GM23338 (cell line): ENCODE measurements around the gene PLAAT2. TPM values are rescaled to one million over a fixed set of nuclear protein-coding genes. Genes with fewer than 3 reads are reported as not detected.

ENCODE experiments used
- ATAC-seq: fragments of 200-7000 bp; cut with Tn5 transposase; 3 replicates; pipeline ENCODE4 v1.9.1; 2020
- DNase-seq: peaks from one replicate; pipeline ENCODE4 v3.0.0-alpha.2; 2015; ENCODE audit warnings: low spot score
- H2AFZ ChIP-seq: fragments of 200-600 bp; sonication (generic); 2 replicates; pipeline ENCODE4 v1.8.0; 2016; ENCODE audit warnings: antibody characterized with exemption, mild to moderate bottlenecking, moderate library complexity
- H3F3A ChIP-seq: fragments of 200-600 bp; sonication (generic); replicated peaks from 2 replicates; pipeline ENCODE4 v1.8.0; 2017; ENCODE audit warnings: antibody characterized with exemption, mixed run types, low read depth
- H3K27ac ChIP-seq: fragments of 200-600 bp; sonication (generic); 2 replicates; pipeline ENCODE4 v1.6.1; 2016; ENCODE audit warnings: low read depth
- H3K27me3 ChIP-seq: fragments of 200-600 bp; sonication (generic); 2 replicates; pipeline ENCODE4 v1.8.0; 2016; ENCODE audit warnings: mild to moderate bottlenecking, mixed run types, moderate library complexity; ENCODE audit not compliant: insufficient read depth
- H3K36me3 ChIP-seq: fragments of 200-600 bp; sonication (generic); 2 replicates; pipeline ENCODE4 v1.8.0; 2016; ENCODE audit warnings: mild to moderate bottlenecking; ENCODE audit not compliant: insufficient read depth
- H3K4me1 ChIP-seq: fragments of 200-600 bp; sonication (generic); 2 replicates; pipeline ENCODE4 v1.8.0; 2016; ENCODE audit warnings: mild to moderate bottlenecking, moderate library complexity; ENCODE audit not compliant: insufficient read depth
- H3K4me2 ChIP-seq: fragments of 200-600 bp; sonication (generic); 2 replicates; pipeline ENCODE4 v1.7.1; 2017; ENCODE audit warnings: mixed run types
- H3K4me3 ChIP-seq: fragments of 200-600 bp; sonication (generic); 2 replicates; pipeline ENCODE4 v1.6.1; 2016; ENCODE audit warnings: mixed run types
- H3K79me2 ChIP-seq: fragments of 200-600 bp; sonication (generic); replicated peaks from 2 replicates; pipeline ENCODE4 v1.8.0; 2017; ENCODE audit warnings: mild to moderate bottlenecking; ENCODE audit not compliant: insufficient read depth
- H3K9me2 ChIP-seq: fragments of 200-600 bp; sonication (generic); 2 replicates; pipeline ENCODE4 v1.8.0; 2017; ENCODE audit not compliant: insufficient read depth
- H4K20me1 ChIP-seq: fragments of 200-600 bp; sonication (generic); replicated peaks from 2 replicates; pipeline ENCODE4 v1.8.0; 2017; ENCODE audit warnings: mild to moderate bottlenecking; ENCODE audit not compliant: insufficient read depth
- H3K27ac Mint-ChIP-seq: 2 replicates; pipeline ENCODE4 v1.8.0; 2020; ENCODE audit warnings: inconsistent platforms, mild to moderate bottlenecking, moderate library complexity, mixed read lengths
- H3K27me3 Mint-ChIP-seq: 3 replicates; pipeline ENCODE4 v1.8.0; 2022; ENCODE audit warnings: low read depth, mild to moderate bottlenecking, moderate library complexity, mixed read lengths, inconsistent platforms; ENCODE audit not compliant: insufficient read depth, poor library complexity
- H3K36me3 Mint-ChIP-seq: 3 replicates; pipeline ENCODE4 v1.8.0; 2021; ENCODE audit warnings: low read depth, mild to moderate bottlenecking, inconsistent platforms, moderate library complexity, mixed read lengths
- H3K4me1 Mint-ChIP-seq: 3 replicates; pipeline ENCODE4 v1.8.0; 2020; ENCODE audit warnings: mild to moderate bottlenecking, inconsistent platforms, mixed read lengths
- H3K4me3 Mint-ChIP-seq: 3 replicates; pipeline ENCODE4 v1.8.0; 2021; ENCODE audit warnings: moderate library complexity, mild to moderate bottlenecking, inconsistent platforms, mixed read lengths
- H3K9me3 Mint-ChIP-seq: 3 replicates; pipeline ENCODE4 v1.8.0; 2020; ENCODE audit warnings: moderate library complexity, mild to moderate bottlenecking, inconsistent platforms, mixed read lengths
- CTCF ChIP-seq, 2 experiments: fragments of 200-600 bp in 1 of 2; sonication (generic) in 1 of 2; conservative IDR thresholded peaks; 2 replicates each; pipeline versions ENCODE4 v1.5.1 to v1.6.1; 2016 to 2017; ENCODE audit warnings: antibody characterized with exemption in 2 of 2, low read depth in 2 of 2, mild to moderate bottlenecking in 2 of 2, moderate library complexity in 1 of 2
- ZNF462 ChIP-seq: fragments of 250-450 bp; sonication (Bioruptor Pico); IDR thresholded peaks from 2 replicates; pipeline ENCODE4 v1.5.0; 2020; ENCODE audit warnings: mild to moderate bottlenecking, moderate library complexity
- polyA plus RNA-seq: library from polyadenylated mRNA; unstranded; fragments of >200 nt; fragmentation: Nextera tagmentation; extraction: Ambion mirVana; gene quantifications from 2 replicates; pipeline ENCODE4 v1.2.1, GENCODE V29; 2016
- total RNA-seq: library from RNA; depleted of rRNA; stranded (reverse); fragments of >200 nt; shearing (Covaris generic); gene quantifications from 2 replicates; pipeline ENCODE4 v1.2.3, GENCODE V29; 2014

Gene PLAAT2
- total and polyA plus RNA-seq, 2 experiments from 2014 or later = 0.66 to 0.78 TPM

- Histone ChIP-seq H2AFZ (0 out of 2 replicates have a peak overlapping the region, but pooled peaks have one; percentile 59), H3K4me2 (no peak overlapping the region), H3F3A (no peaks in the 10 kb centered on the region; the same call in 1 of the 2 replicates), H3K27me3 (no peaks in the 10 kb centered on the region), H3K27ac (no peak overlapping the region), H3K79me2 (no peaks in the 10 kb centered on the region), H3K9me2 (0 out of 2 replicates have a peak, but pooled peaks cover 3% of the 10 kb centered on the region), H3K4me3 (no peak overlapping the region), H3K4me1 (peaks cover 30% of the 10 kb centered on the region), H3K36me3 (no peaks in the 10 kb centered on the region), H4K20me1 (no peaks in the 10 kb centered on the region)
- peaks cover 17% of the 10 kb centered on the region for H3K4me1 Mint-ChIP-seq
- DNase-seq = no peak
- ATAC-seq = no peak
- H3K27ac Mint-ChIP-seq = no peak overlapping the region
- TF ChIP-seq ZNF462 (CRISPR knock-in tag) (no peak), CTCF (conservative IDR thresholded peaks at IDR 0.05; ENCODE audit: low read depth in 2 of 2) (peak in 1 of 2 experiments; percentile 14; a peak in 1 of 4 replicates)
- no peak overlapping the region for H3K4me3 Mint-ChIP-seq
- H3K9me3 Mint-ChIP-seq = peaks cover 9% of the 10 kb centered on the region; the same call in 2 of the 3 replicates
- H3K36me3 Mint-ChIP-seq = peaks cover 4% of the 10 kb centered on the region; the same call in 2 of the 3 replicates
- H3K27me3 Mint-ChIP-seq = peaks cover 18% of the 10 kb centered on the region
Observed at GRCh38 chr11:63551889-63552266, 11.3 kb downstream of the PLAAT2 start.
